HepG2 (cell line): ENCODE measurements around the gene CHMP1B. TPM values are rescaled to one million over a fixed set of nuclear protein-coding genes. Genes with fewer than 3 reads are reported as not detected.

Experiments
- ADNP ChIP-seq: sonication (generic); formaldehyde crosslinking; IDR thresholded peaks from 2 replicates; pipeline ENCODE4 v1.4.0; 2020; ENCODE audit warnings: missing genetic modification reagents
- CBX5 ChIP-seq: sonication (generic); formaldehyde crosslinking; IDR thresholded peaks from 2 replicates; pipeline ENCODE4 v1.4.0; 2020; ENCODE audit warnings: missing genetic modification reagents, borderline replicate concordance
- CENPX ChIP-seq: sonication (generic); formaldehyde crosslinking; IDR thresholded peaks from 2 replicates; pipeline ENCODE4 v1.9.0; 2021; ENCODE audit warnings: mild to moderate bottlenecking, missing genetic modification reagents, moderate library complexity
- CHD4 ChIP-seq: fragments of 200-600 bp; sonication (generic); IDR thresholded peaks from 2 replicates; pipeline ENCODE4 v1.7.0; 2017; ENCODE audit warnings: mild to moderate bottlenecking, low read length, borderline replicate concordance
- DR1 ChIP-seq: sonication (generic); formaldehyde crosslinking; IDR thresholded peaks from 2 replicates; pipeline ENCODE4 v1.8.0; 2021; ENCODE audit warnings: mild to moderate bottlenecking, missing genetic modification reagents, inconsistent platforms
- GMEB2 ChIP-seq: IDR thresholded peaks from 2 replicates; pipeline ENCODE4 v1.6.1; 2016; ENCODE audit warnings: missing biosample characterization, missing genetic modification reagents, low read depth
- HES4 ChIP-seq: sonication (generic); formaldehyde crosslinking; IDR thresholded peaks from 2 replicates; pipeline ENCODE4 v1.9.0; 2021; ENCODE audit warnings: mild to moderate bottlenecking, missing genetic modification reagents, borderline replicate concordance
- IRF2 ChIP-seq: IDR thresholded peaks from 2 replicates; pipeline ENCODE4 v1.6.1; 2018; ENCODE audit warnings: missing genetic modification reagents, missing compliant biosample characterization
- KAT8 ChIP-seq: IDR thresholded peaks from 2 replicates; pipeline ENCODE4 v1.6.1; 2016; ENCODE audit warnings: missing genetic modification reagents, missing compliant biosample characterization
- MXI1 ChIP-seq: IDR thresholded peaks from 3 replicates; pipeline ENCODE4 v1.6.1; 2012; ENCODE audit warnings: low read depth, low read length, inconsistent platforms, borderline replicate concordance
- NFRKB ChIP-seq: fragments of 450-650 bp; IDR thresholded peaks from 2 replicates; pipeline ENCODE4 v1.6.1; 2017
- NR1H2 ChIP-seq: sonication (generic); formaldehyde crosslinking; IDR thresholded peaks from 2 replicates; pipeline ENCODE4 v1.8.1; 2022; ENCODE audit warnings: low read depth, missing genetic modification reagents, borderline replicate concordance
- PCBP1 ChIP-seq: fragments of 200-400 bp; formaldehyde crosslinking; IDR thresholded peaks from 2 replicates; pipeline ENCODE4 v1.6.1; 2017; ENCODE audit warnings: mild to moderate bottlenecking, low read depth, low read length, borderline replicate concordance
- PHF20 ChIP-seq: sonication (generic); formaldehyde crosslinking; IDR thresholded peaks from 2 replicates; pipeline ENCODE4 v1.5.0; 2020; ENCODE audit warnings: mild to moderate bottlenecking, missing genetic modification reagents
- REPIN1 ChIP-seq: sonication (generic); formaldehyde crosslinking; IDR thresholded peaks from 2 replicates; pipeline ENCODE4 v1.8.0; 2022; ENCODE audit warnings: missing genetic modification reagents, low read depth, mild to moderate bottlenecking, borderline replicate concordance
- RFXAP ChIP-seq: sonication (generic); formaldehyde crosslinking; IDR thresholded peaks from 2 replicates; pipeline ENCODE4 v1.4.0; 2020; ENCODE audit warnings: missing genetic modification reagents, borderline replicate concordance
- SALL2 ChIP-seq: sonication (generic); formaldehyde crosslinking; IDR thresholded peaks from 2 replicates; pipeline ENCODE4 v1.8.1; 2023; ENCODE audit warnings: mild to moderate bottlenecking, missing genetic modification reagents, inconsistent platforms
- SIX4 ChIP-seq: sonication (generic); formaldehyde crosslinking; IDR thresholded peaks from 2 replicates; pipeline ENCODE4 v1.4.0; 2020; ENCODE audit warnings: missing genetic modification reagents
- SMARCE1 ChIP-seq: fragments of 450-650 bp; IDR thresholded peaks from 2 replicates; pipeline ENCODE4 v1.6.1; 2017; ENCODE audit warnings: borderline replicate concordance
- SMYD3 ChIP-seq: sonication (generic); formaldehyde crosslinking; IDR thresholded peaks from 2 replicates; pipeline ENCODE4 v1.8.1; 2023; ENCODE audit warnings: mild to moderate bottlenecking, missing genetic modification reagents
- SOX6 ChIP-seq, 2 experiments: fragments of 450-650 bp in 1 of 2; sonication (generic) in 1 of 2; formaldehyde crosslinking in 1 of 2; IDR thresholded peaks; 2 replicates each; pipeline versions ENCODE4 v1.4.0 to v1.6.1; 2017 to 2020; ENCODE audit warnings: antibody characterized with exemption in 1 of 2, mild to moderate bottlenecking in 1 of 2, missing genetic modification reagents in 1 of 2
- THAP11 ChIP-seq: IDR thresholded peaks from 2 replicates; pipeline ENCODE4 v1.6.1; 2016; ENCODE audit warnings: missing biosample characterization, missing genetic modification reagents
- ZBTB7A ChIP-seq: sonication (generic); formaldehyde crosslinking; IDR thresholded peaks from 2 replicates; pipeline ENCODE4 v1.8.0; 2022; ENCODE audit warnings: mild to moderate bottlenecking, missing genetic modification reagents
- ZNF460 ChIP-seq: sonication (generic); formaldehyde crosslinking; IDR thresholded peaks from 2 replicates; pipeline ENCODE4 v1.5.1; 2020; ENCODE audit warnings: missing genetic modification reagents, mild to moderate bottlenecking, borderline replicate concordance
- ZNF530 ChIP-seq: sonication (generic); formaldehyde crosslinking; IDR thresholded peaks from 2 replicates; pipeline ENCODE4 v1.5.0; 2020; ENCODE audit warnings: low read depth, mild to moderate bottlenecking, missing genetic modification reagents
- ZNF549 ChIP-seq: sonication (generic); formaldehyde crosslinking; IDR thresholded peaks from 2 replicates; pipeline ENCODE4 v1.5.0; 2020; ENCODE audit warnings: missing genetic modification reagents
- ZNF883 ChIP-seq: sonication (generic); formaldehyde crosslinking; IDR thresholded peaks from 2 replicates; pipeline ENCODE4 v1.5.1; 2020; ENCODE audit warnings: mild to moderate bottlenecking, missing genetic modification reagents; ENCODE audit errors: not compliant biosample characterization
- polyA plus RNA-seq, 8 experiments: library from polyadenylated mRNA; depleted of rRNA in 3 of 8; stranded (reverse) in 7 of 8; unstranded in 1 of 8; fragments of >200 nt; fragmentation: Illumina TruSeq in 4 of 8; extraction: Trizol in 4 of 8; gene quantifications; 2 replicates each; pipeline versions ENCODE4 v1.2.1 to v1.2.3, GENCODE V29; 2011 to 2016; ENCODE audit warnings: low read depth in 4 of 8, missing spikeins in 1 of 8, mixed read lengths in 1 of 8; ENCODE audit not compliant: insufficient read depth in 1 of 8
- total RNA-seq, 5 experiments: library from RNA; depleted of rRNA; stranded (reverse); fragments of >200 nt; fragmentation: Illumina TruSeq; extraction: Trizol; gene quantifications; 2 replicates each; pipeline ENCODE4 v1.2.3, GENCODE V29; 2016; ENCODE audit warnings: low read depth in 1 of 5
- TF ChIP-seq, protein P1 (sequence below): sonication (generic); formaldehyde crosslinking; IDR thresholded peaks from 2 replicates; pipeline ENCODE4 v1.8.0; 2022; ENCODE audit warnings: low read depth, missing genetic modification reagents
- TF ChIP-seq, protein P2 (sequence below): sonication (generic); formaldehyde crosslinking; IDR thresholded peaks from 2 replicates; pipeline ENCODE4 v1.5.0; 2020; ENCODE audit warnings: missing genetic modification reagents

CHMP1B gene
- total and polyA plus RNA-seq, 2 of the 13 experiments (the other 11 are each of a cell fraction or from before 2014, with no cell fraction given): 18.8 to 20.2 TPM

DNA sequence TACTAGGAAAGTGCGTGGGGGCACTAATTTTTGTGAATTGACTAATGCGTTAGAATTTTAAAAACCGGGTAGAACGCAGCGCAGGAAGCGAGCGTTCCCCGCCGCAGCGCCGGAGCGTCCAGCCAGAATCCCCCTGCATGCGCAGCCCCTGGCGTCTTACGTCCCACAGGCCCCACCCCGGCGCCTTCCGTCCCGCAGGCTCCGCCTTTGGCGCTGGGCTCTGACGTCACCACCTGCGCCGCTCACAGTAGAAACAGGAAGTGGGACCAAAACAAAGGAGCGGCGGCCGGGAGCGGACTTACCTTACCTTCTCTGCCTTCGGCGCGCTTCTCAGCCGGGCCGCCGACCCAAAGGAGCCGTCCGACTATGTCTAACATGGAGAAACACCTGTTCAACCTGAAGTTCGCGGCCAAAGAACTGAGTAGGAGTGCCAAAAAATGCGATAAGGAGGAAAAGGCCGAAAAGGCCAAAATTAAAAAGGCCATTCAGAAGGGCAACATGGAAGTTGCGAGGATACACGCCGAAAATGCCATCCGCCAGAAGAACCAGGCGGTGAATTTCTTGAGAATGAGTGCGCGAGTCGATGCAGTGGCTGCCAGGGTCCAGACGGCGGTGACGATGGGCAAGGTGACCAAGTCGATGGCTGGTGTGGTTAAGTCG, at the start of gene CHMP1B (continued):
- no peak for TF ChIP-seq NR1H2 (CRISPR knock-in tag)
- no peak for TF ChIP-seq REPIN1 (CRISPR knock-in tag)
- peak; percentile 97 for TF ChIP-seq PHF20 (CRISPR knock-in tag)
- TF ChIP-seq PCBP1: peak; percentile 86; the same call in 1 of the 2 replicates
- TF ChIP-seq ZNF549 (CRISPR knock-in tag): no peak
- TF ChIP-seq SALL2 (CRISPR knock-in tag): peak; percentile 85; the same call in 1 of the 2 replicates
- TF ChIP-seq ZNF460 (CRISPR knock-in tag): 0 out of 2 replicates have a peak, but pooled peaks have one; percentile 39
- peak; percentile 82; the same call in 1 of the 2 replicates for TF ChIP-seq CBX5
- no peak for TF ChIP-seq CHD4
- no peak for TF ChIP-seq HES4 (CRISPR knock-in tag)
- TF ChIP-seq SIX4 (CRISPR knock-in tag): peak; percentile 49; the same call in 1 of the 2 replicates
- peak; percentile 68 for TF ChIP-seq DR1 (CRISPR knock-in tag)
- TF ChIP-seq IRF2 (CRISPR knock-in tag): peak; percentile 93
- no peak for TF ChIP-seq ADNP (CRISPR knock-in tag)
- TF ChIP-seq THAP11 (CRISPR knock-in tag): peak; percentile 92
- TF ChIP-seq ZBTB7A: peak; percentile 58; the same call in 1 of the 2 replicates
- TF ChIP-seq, protein P1, sequence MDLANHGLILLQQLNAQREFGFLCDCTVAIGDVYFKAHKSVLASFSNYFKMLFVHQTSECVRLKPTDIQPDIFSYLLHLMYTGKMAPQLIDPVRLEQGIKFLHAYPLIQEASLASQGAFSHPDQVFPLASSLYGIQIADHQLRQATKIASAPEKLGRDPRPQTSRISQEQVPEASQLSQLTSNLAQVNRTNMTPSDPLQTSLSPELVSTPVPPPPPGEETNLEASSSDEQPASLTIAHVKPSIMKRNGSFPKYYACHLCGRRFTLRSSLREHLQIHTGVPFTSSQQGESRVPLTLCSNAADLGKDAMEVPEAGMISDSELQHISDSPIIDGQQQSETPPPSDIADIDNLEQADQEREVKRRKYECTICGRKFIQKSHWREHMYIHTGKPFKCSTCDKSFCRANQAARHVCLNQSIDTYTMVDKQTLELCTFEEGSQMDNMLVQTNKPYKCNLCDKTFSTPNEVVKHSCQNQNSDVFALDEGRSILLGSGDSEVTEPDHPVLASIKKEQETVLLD: peak; percentile 39; the same call in 1 of the 2 replicates
- TF ChIP-seq CENPX (CRISPR knock-in tag): no peak
- TF ChIP-seq MXI1: peak; percentile 84; the same call in 1 of the 3 replicates
- no peak for TF ChIP-seq ZNF530 (CRISPR knock-in tag)
- peak; percentile 45 for TF ChIP-seq ZNF883
- TF ChIP-seq NFRKB: no peak
- peak; percentile 68 for TF ChIP-seq RFXAP
- TF ChIP-seq KAT8 (CRISPR knock-in tag): peak; percentile 99
- TF ChIP-seq GMEB2 (CRISPR knock-in tag): peak; percentile 96
- TF ChIP-seq SMYD3: no peak
- TF ChIP-seq SOX6 (IDR thresholded peaks at IDR 0.05): no peak
- peak; percentile 69 for TF ChIP-seq SOX6 (CRISPR knock-in tag; IDR thresholded peaks at IDR 0.05)
- no peak for TF ChIP-seq SMARCE1
- TF ChIP-seq, protein P2, sequence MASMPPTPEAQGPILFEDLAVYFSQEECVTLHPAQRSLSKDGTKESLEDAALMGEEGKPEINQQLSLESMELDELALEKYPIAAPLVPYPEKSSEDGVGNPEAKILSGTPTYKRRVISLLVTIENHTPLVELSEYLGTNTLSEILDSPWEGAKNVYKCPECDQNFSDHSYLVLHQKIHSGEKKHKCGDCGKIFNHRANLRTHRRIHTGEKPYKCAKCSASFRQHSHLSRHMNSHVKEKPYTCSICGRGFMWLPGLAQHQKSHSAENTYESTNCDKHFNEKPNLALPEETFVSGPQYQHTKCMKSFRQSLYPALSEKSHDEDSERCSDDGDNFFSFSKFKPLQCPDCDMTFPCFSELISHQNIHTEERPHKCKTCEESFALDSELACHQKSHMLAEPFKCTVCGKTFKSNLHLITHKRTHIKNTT (CRISPR knock-in tag): no peak
